ENCODE data around the gene PHKB.
"Not testable (repeated sequence)": the region's sequence is repeated elsewhere in the genome, so short reads cannot be mapped to it uniquely, and the experiment has no call there.

Gene PHKB

GRCh38 chr16:47449788-47450187 lies 11.3 kb upstream of the PHKB start:
- H3K9ac ChIP-seq (ENCODE audit: low read length) = no peak overlapping the region
- H3K27me3 ChIP-seq (replicated peaks; ENCODE audit: control insufficient read depth, insufficient read depth, low read length) = no peaks in the 10 kb centered on the region
- no peaks in the 10 kb centered on the region for H3K9me3 ChIP-seq (ENCODE audit: control insufficient read depth, low read length)
- peaks cover 71% of the 10 kb centered on the region for H3K36me3 ChIP-seq (ENCODE audit: control insufficient read depth, insufficient read depth, low read length, severe bottlenecking)
- H3K4me3 ChIP-seq (ENCODE audit: low read length) = no peak overlapping the region
- DNase-seq (ENCODE audit: low read depth) = no peak
- peaks cover 3% of the 10 kb centered on the region for H3K4me1 ChIP-seq (ENCODE audit: control insufficient read depth, insufficient read depth, low read length)

- DNase-seq (ENCODE audit: low read depth) = no peak
- H3K4me1 ChIP-seq (ENCODE audit: control insufficient read depth, insufficient read depth, low read length) = peaks cover 27% of the 10 kb centered on the region
- no peak overlapping the region for H3K9ac ChIP-seq (ENCODE audit: low read length)
- no peaks in the 10 kb centered on the region for H3K27me3 ChIP-seq (replicated peaks; ENCODE audit: control insufficient read depth, insufficient read depth, low read length)
- H3K9me3 ChIP-seq (ENCODE audit: control insufficient read depth, low read length) = no peaks in the 10 kb centered on the region
- H3K36me3 ChIP-seq (ENCODE audit: control insufficient read depth, insufficient read depth, low read length, severe bottlenecking) = peaks cover 45% of the 10 kb centered on the region
- no peak overlapping the region for H3K4me3 ChIP-seq (ENCODE audit: low read length)
Observed at GRCh38 chr16:47458331-47458730, 2.8 kb upstream of the PHKB start.

- Histone ChIP-seq H3K27me3 (replicated peaks; ENCODE audit: control insufficient read depth, insufficient read depth, low read length) (no peaks in the 10 kb centered on the region), H3K4me3 (ENCODE audit: low read length) (peak overlapping the region; percentile 88), H3K9ac (ENCODE audit: low read length) (peak overlapping the region; percentile 98), H3K9me3 (ENCODE audit: control insufficient read depth, low read length) (no peaks in the 10 kb centered on the region), H3K4me1 (ENCODE audit: control insufficient read depth, insufficient read depth, low read length) (peaks cover 32% of the 10 kb centered on the region), H3K36me3 (ENCODE audit: control insufficient read depth, insufficient read depth, low read length, severe bottlenecking) (peaks cover 43% of the 10 kb centered on the region)
- DNase-seq (ENCODE audit: low read depth) = no peak
Observed at GRCh38 chr16:47459603-47460002, 1.5 kb upstream of the PHKB start.

- H3K27me3 ChIP-seq (replicated peaks; ENCODE audit: control insufficient read depth, insufficient read depth, low read length) = no peaks in the 10 kb centered on the region
- peak overlapping the region; percentile 98 for H3K9ac ChIP-seq (ENCODE audit: low read length)
- H3K4me3 ChIP-seq (ENCODE audit: low read length) = peak overlapping the region; percentile 88
- peaks cover 36% of the 10 kb centered on the region for H3K36me3 ChIP-seq (ENCODE audit: control insufficient read depth, insufficient read depth, low read length, severe bottlenecking)
- DNase-seq (ENCODE audit: low read depth) = no peak
- no peaks in the 10 kb centered on the region for H3K9me3 ChIP-seq (ENCODE audit: control insufficient read depth, low read length)
- H3K4me1 ChIP-seq (ENCODE audit: control insufficient read depth, insufficient read depth, low read length) = peaks cover 32% of the 10 kb centered on the region
Observed at GRCh38 chr16:47460359-47460710, 796 bp upstream of the PHKB start.

GRCh38 chr16:47461598-47462266 lies 601 bp downstream of the PHKB start:
- Histone ChIP-seq H3K4me1 (ENCODE audit: control insufficient read depth, insufficient read depth, low read length) (peaks cover 32% of the 10 kb centered on the region), H3K9ac (ENCODE audit: low read length) (peak overlapping the region; percentile 98), H3K27me3 (replicated peaks; ENCODE audit: control insufficient read depth, insufficient read depth, low read length) (no peaks in the 10 kb centered on the region), H3K36me3 (ENCODE audit: control insufficient read depth, insufficient read depth, low read length, severe bottlenecking) (peaks cover 23% of the 10 kb centered on the region), H3K9me3 (ENCODE audit: control insufficient read depth, low read length) (no peaks in the 10 kb centered on the region), H3K4me3 (ENCODE audit: low read length) (peak overlapping the region; percentile 88)
- DNase-seq (ENCODE audit: low read depth) = peak; percentile 60

- no peak for DNase-seq (ENCODE audit: low read depth)
- no peaks in the 10 kb centered on the region for H3K9me3 ChIP-seq (ENCODE audit: control insufficient read depth, low read length)
- H3K27me3 ChIP-seq (replicated peaks; ENCODE audit: control insufficient read depth, insufficient read depth, low read length) = no peaks in the 10 kb centered on the region
- peaks cover 9% of the 10 kb centered on the region for H3K36me3 ChIP-seq (ENCODE audit: control insufficient read depth, insufficient read depth, low read length, severe bottlenecking)
- H3K9ac ChIP-seq (ENCODE audit: low read length) = no peak overlapping the region
- H3K4me1 ChIP-seq (ENCODE audit: control insufficient read depth, insufficient read depth, low read length) = peaks cover 32% of the 10 kb centered on the region
- H3K4me3 ChIP-seq (ENCODE audit: low read length) = no peak overlapping the region
Observed at GRCh38 chr16:47463771-47464624, 2.9 kb downstream of the PHKB start.

GRCh38 chr16:47465919-47466630 lies 4.9 kb downstream of the PHKB start:
- Histone ChIP-seq H3K9ac (ENCODE audit: low read length) (no peak overlapping the region), H3K36me3 (ENCODE audit: control insufficient read depth, insufficient read depth, low read length, severe bottlenecking) (peaks cover 9% of the 10 kb centered on the region), H3K4me1 (ENCODE audit: control insufficient read depth, insufficient read depth, low read length) (peaks cover 19% of the 10 kb centered on the region), H3K9me3 (ENCODE audit: control insufficient read depth, low read length) (no peaks in the 10 kb centered on the region), H3K27me3 (replicated peaks; ENCODE audit: control insufficient read depth, insufficient read depth, low read length) (no peaks in the 10 kb centered on the region), H3K4me3 (ENCODE audit: low read length) (no peak overlapping the region)
- no peak for DNase-seq (ENCODE audit: low read depth)

- Histone ChIP-seq H3K4me3 (ENCODE audit: low read length) (no peak overlapping the region), H3K9me3 (ENCODE audit: control insufficient read depth, low read length) (no peaks in the 10 kb centered on the region), H3K9ac (ENCODE audit: low read length) (no peak overlapping the region), H3K4me1 (ENCODE audit: control insufficient read depth, insufficient read depth, low read length) (peaks cover 17% of the 10 kb centered on the region), H3K36me3 (ENCODE audit: control insufficient read depth, insufficient read depth, low read length, severe bottlenecking) (peaks cover 9% of the 10 kb centered on the region), H3K27me3 (replicated peaks; ENCODE audit: control insufficient read depth, insufficient read depth, low read length) (no peaks in the 10 kb centered on the region)
- DNase-seq (ENCODE audit: low read depth) = no peak
Observed at GRCh38 chr16:47467501-47467900, 6.4 kb downstream of the PHKB start.

GRCh38 chr16:47468070-47468689 lies 7.0 kb downstream of the PHKB start:
- H3K9ac ChIP-seq (ENCODE audit: low read length); H3K4me3 ChIP-seq (ENCODE audit: low read length); H3K36me3 ChIP-seq (ENCODE audit: control insufficient read depth, insufficient read depth, low read length, severe bottlenecking); H3K9me3 ChIP-seq (ENCODE audit: control insufficient read depth, low read length); H3K27me3 ChIP-seq (replicated peaks; ENCODE audit: control insufficient read depth, insufficient read depth, low read length); DNase-seq (ENCODE audit: low read depth): not testable (repeated sequence)
- H3K4me1 ChIP-seq (ENCODE audit: control insufficient read depth, insufficient read depth, low read length) = peaks cover 11% of the 10 kb centered on the region

GRCh38 chr16:47469227-47469626 lies 8.1 kb downstream of the PHKB start:
- DNase-seq (ENCODE audit: low read depth) = no peak
- peaks cover 4% of the 10 kb centered on the region for H3K36me3 ChIP-seq (ENCODE audit: control insufficient read depth, insufficient read depth, low read length, severe bottlenecking)
- no peaks in the 10 kb centered on the region for H3K27me3 ChIP-seq (replicated peaks; ENCODE audit: control insufficient read depth, insufficient read depth, low read length)
- peaks cover 7% of the 10 kb centered on the region for H3K4me1 ChIP-seq (ENCODE audit: control insufficient read depth, insufficient read depth, low read length)
- no peaks in the 10 kb centered on the region for H3K9me3 ChIP-seq (ENCODE audit: control insufficient read depth, low read length)
- no peak overlapping the region for H3K9ac ChIP-seq (ENCODE audit: low read length)
- H3K4me3 ChIP-seq (ENCODE audit: low read length) = no peak overlapping the region

GRCh38 chr16:47470211-47470610 lies 9.1 kb downstream of the PHKB start:
- no peak overlapping the region for H3K4me3 ChIP-seq (ENCODE audit: low read length)
- peaks cover 5% of the 10 kb centered on the region for H3K4me1 ChIP-seq (ENCODE audit: control insufficient read depth, insufficient read depth, low read length)

More at GRCh38 chr16:47470211-47470610, 9.1 kb downstream of the PHKB start:
- no peaks in the 10 kb centered on the region for H3K27me3 ChIP-seq (replicated peaks; ENCODE audit: control insufficient read depth, insufficient read depth, low read length)
- DNase-seq (ENCODE audit: low read depth) = no peak
- no peaks in the 10 kb centered on the region for H3K9me3 ChIP-seq (ENCODE audit: control insufficient read depth, low read length)
- H3K36me3 ChIP-seq (ENCODE audit: control insufficient read depth, insufficient read depth, low read length, severe bottlenecking) = no peaks in the 10 kb centered on the region
- no peak overlapping the region for H3K9ac ChIP-seq (ENCODE audit: low read length)

All from adipocyte (in vitro differentiated cells).